HG03354 (cell line): Measurements from ENCODE around the gene FGD1.

Source experiments
- ATAC-seq: cut with Tn5 transposase; IDR thresholded peaks from one replicate; pipeline ENCODE4 v1.9.1; 2021; ENCODE audit warnings: mild to moderate bottlenecking; ENCODE audit not compliant: unreplicated experiment, poor library complexity, severe bottlenecking

Gene FGD1

GRCh38 chrX:54415534-54416350, 80.3 kb downstream of the FGD1 start:
- no peak for ATAC-seq

GRCh38 chrX:54413753-54414152, 82.3 kb downstream of the FGD1 start:
- no peak for ATAC-seq

GRCh38 chrX:54411732-54412131, 84.3 kb downstream of the FGD1 start:
- ATAC-seq = no peak

- no peak for ATAC-seq
Observed at GRCh38 chrX:54407266-54407665, 88.8 kb downstream of the FGD1 start.

- ATAC-seq = no peak
Observed at GRCh38 chrX:54397113-54397512, 98.9 kb downstream of the FGD1 start.
